Lung (tissue), 12 donors: Measurements from ENCODE around the gene TMOD2. TPM values are rescaled to one million over a fixed set of nuclear protein-coding genes. Genes with fewer than 3 reads are reported as not detected.

Source experiments
- ATAC-seq: fragments of 200-7000 bp; cut with Tn5 transposase; one replicate; pipeline ENCODE4 v1.9.1; 2020; ENCODE audit warnings: moderate number of reproducible peaks; ENCODE audit not compliant: insufficient read depth, low FRiP score
- DNase-seq, 3 donors: peaks; one replicate each; pipeline ENCODE4 v3.0.0-alpha.2; 2013 to 2017
- H3K27ac ChIP-seq, 2 donors: one replicate each; pipeline ENCODE4 v1.5.1; 2013; ENCODE audit warnings: mild to moderate bottlenecking in 2 of 2, moderate library complexity in 2 of 2, control low read depth in 1 of 2, inconsistent platforms in 1 of 2, low read depth in 1 of 2, low read length in 1 of 2
- H3K27me3 ChIP-seq, 3 donors: one replicate each; pipeline ENCODE4 v1.5.1; 2013; ENCODE audit warnings: low read length in 2 of 3; ENCODE audit not compliant: control insufficient read depth in 3 of 3, insufficient read depth in 3 of 3
- H3K36me3 ChIP-seq, 4 donors: one replicate each; pipeline ENCODE4 v1.5.1; 2013; ENCODE audit warnings: low read length in 4 of 4, mild to moderate bottlenecking in 1 of 4, moderate library complexity in 1 of 4; ENCODE audit not compliant: control insufficient read depth in 4 of 4, insufficient read depth in 4 of 4
- H3K4me1 ChIP-seq, 5 donors: one replicate each; pipeline ENCODE4 v1.5.1; 2013; ENCODE audit warnings: low read length in 5 of 5, mild to moderate bottlenecking in 2 of 5, moderate library complexity in 1 of 5; ENCODE audit not compliant: control insufficient read depth in 5 of 5, insufficient read depth in 5 of 5
- H3K4me3 ChIP-seq: one replicate; pipeline ENCODE4 v1.5.1; 2013; ENCODE audit warnings: mild to moderate bottlenecking, control low read depth, moderate library complexity
- H3K9ac ChIP-seq, 2 donors: one replicate each; pipeline ENCODE4 v1.5.1; 2013; ENCODE audit warnings: low read length in 2 of 2, control low read depth in 1 of 2; ENCODE audit not compliant: insufficient read depth in 1 of 2
- H3K9me3 ChIP-seq, 4 donors: one replicate each; pipeline ENCODE4 v1.5.1; 2013; ENCODE audit warnings: low read length in 3 of 4, mild to moderate bottlenecking in 1 of 4, moderate library complexity in 1 of 4; ENCODE audit not compliant: control insufficient read depth in 4 of 4, insufficient read depth in 3 of 4
- whole genome bisulfite sequencing, 2 donors: extraction: QIAGEN DNeasy Blood & Tissue Kit; methylation state at CpG; one replicate each; pipeline ENCODE4 v1.1.7; 2013; 5-methylcytosine and 5-hydroxymethylcytosine counted together
- polyA plus RNA-seq, 2 donors: library from polyadenylated mRNA; stranded (reverse); fragments of 200-250 nt; gene quantifications; one replicate each; pipeline ENCODE4 v1.2.1, GENCODE V29; 2013
- total RNA-seq, 2 donors: library from RNA; depleted of rRNA in 1 of 2; stranded (reverse); fragments of >200 nt in 1 of 2; gene quantifications; one replicate each; pipeline ENCODE4 v1.2.1, GENCODE V29; 2014 to 2021
- TF ChIP-seq, protein P1 (sequence below): IDR thresholded peaks from 2 replicates; pipeline ENCODE4 v1.5.1; 2012; ENCODE audit warnings: mild to moderate bottlenecking; ENCODE audit errors: control extremely low read depth, extremely low read depth
- donor health status: control.
- donor health status: control.
- donor health status: Bipolar disorder and iron deficiency.
- donor health status: healthy.
- donor health status: DM: yes; HTN: yes; CAD: no.

The TMOD2 gene
- total and polyA plus RNA-seq, 4 donors = 1.5 to 10.4 (median 5.8) TPM

DNA sequence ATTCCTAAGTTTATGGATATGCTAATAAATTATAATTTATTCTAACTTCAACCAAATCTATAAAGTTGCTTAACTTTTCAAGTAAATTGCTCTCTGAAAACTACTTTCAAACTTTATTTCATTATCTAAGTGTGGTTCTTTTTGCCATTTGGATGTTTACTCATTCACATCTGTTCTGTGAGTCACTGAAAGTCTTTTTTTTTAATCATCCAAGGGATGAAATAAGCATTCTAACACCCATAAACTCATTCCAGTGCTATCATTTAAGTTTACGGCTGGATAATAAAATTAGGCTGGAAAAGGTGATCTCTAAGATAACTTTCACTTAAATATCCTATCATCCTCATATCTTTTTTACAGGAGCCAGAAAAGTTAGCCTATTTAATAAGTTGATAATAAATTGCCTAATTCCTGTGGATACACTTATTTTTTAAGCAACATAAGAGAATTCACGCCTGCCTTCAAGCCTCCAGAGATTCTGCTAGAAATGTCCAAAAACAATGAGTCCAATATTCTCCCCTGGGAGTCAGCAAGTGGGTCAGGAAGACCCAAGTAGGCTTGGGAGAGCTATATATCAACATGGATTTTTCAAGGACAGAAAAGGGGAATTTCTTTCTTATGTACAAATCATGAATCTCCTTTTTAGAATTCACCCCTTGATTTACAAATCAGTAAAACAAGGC is 44.3 kb upstream of the TMOD2 start:
- Histone ChIP-seq H3K9ac (no peak overlapping the region), H3K9me3 (no peaks in the 10 kb centered on the region), H3K27me3 (no peaks in the 10 kb centered on the region), H3K36me3 (no peaks in the 10 kb centered on the region), H3K4me3 (no peak overlapping the region), H3K27ac (no peak overlapping the region), H3K4me1 (peaks cover 0 to 3% (median 0%) of the 10 kb centered on the region in 5 donors)
- 91 to 95% methylated on average over 2 of the region's 2 CpGs for WGBS, 2 donors
- TF ChIP-seq, protein P1, sequence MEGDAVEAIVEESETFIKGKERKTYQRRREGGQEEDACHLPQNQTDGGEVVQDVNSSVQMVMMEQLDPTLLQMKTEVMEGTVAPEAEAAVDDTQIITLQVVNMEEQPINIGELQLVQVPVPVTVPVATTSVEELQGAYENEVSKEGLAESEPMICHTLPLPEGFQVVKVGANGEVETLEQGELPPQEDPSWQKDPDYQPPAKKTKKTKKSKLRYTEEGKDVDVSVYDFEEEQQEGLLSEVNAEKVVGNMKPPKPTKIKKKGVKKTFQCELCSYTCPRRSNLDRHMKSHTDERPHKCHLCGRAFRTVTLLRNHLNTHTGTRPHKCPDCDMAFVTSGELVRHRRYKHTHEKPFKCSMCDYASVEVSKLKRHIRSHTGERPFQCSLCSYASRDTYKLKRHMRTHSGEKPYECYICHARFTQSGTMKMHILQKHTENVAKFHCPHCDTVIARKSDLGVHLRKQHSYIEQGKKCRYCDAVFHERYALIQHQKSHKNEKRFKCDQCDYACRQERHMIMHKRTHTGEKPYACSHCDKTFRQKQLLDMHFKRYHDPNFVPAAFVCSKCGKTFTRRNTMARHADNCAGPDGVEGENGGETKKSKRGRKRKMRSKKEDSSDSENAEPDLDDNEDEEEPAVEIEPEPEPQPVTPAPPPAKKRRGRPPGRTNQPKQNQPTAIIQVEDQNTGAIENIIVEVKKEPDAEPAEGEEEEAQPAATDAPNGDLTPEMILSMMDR = no peak
- ATAC-seq (no peak), DNase-seq (no peak)

DNA sequence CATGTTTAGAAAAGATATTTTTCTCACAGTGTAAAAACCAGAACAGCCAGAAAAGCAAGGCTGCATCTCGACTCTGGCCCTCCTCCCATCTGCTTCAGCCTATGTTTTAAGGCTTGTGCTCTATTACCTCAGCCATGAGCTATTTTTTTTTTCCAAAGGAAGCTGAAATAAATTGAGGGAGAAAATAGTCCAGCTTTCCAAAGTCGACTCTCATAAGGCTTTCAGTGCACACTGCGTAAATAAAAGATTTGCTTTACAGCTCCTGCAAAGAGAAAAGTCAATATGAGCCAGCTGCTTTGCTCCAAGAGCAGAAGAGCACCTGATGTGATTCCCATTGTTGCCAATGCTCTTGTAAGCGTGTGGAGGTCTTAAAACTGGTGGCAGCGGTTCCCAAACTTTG is 43.4 kb upstream of the TMOD2 start:
- Histone ChIP-seq H3K36me3 (no peaks in the 10 kb centered on the region), H3K9me3 (no peaks in the 10 kb centered on the region), H3K4me1 (peaks cover 0 to 3% (median 0%) of the 10 kb centered on the region in 5 donors), H3K9ac (no peak overlapping the region), H3K27ac (no peak overlapping the region), H3K27me3 (no peaks in the 10 kb centered on the region), H3K4me3 (no peak overlapping the region)
- TF ChIP-seq, protein P1 = no peak
- WGBS, 2 donors = 61 to 81% methylated on average over 5 of the region's 5 CpGs
- DNase-seq = peak in 2 of 3 donors; percentile 28 to 71
- ATAC-seq = no peak

DNA sequence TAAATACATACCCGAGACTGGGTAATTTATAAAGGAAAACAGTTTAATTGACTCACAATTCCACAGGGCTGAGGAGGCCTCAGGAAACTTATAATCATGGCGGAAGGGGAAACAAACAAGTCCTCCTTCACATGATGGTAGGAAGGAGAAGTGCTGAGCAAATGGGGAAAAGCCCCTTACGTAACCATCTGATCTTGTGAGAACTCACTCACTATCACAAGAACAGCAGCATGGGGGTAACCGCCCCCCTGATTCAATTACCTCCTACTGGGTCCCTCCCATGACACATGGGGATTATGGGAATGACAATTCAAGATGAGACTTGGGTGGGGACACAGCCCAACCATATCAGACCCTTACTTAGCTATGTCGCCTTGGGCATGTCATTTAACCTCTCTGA is 42.4 kb upstream of the TMOD2 start:
- Histone ChIP-seq H3K36me3 (no peaks in the 10 kb centered on the region), H3K27ac (no peak overlapping the region), H3K4me3 (no peak overlapping the region), H3K9me3 (no peaks in the 10 kb centered on the region), H3K9ac (no peak overlapping the region), H3K4me1 (peaks cover 0 to 3% (median 0%) of the 10 kb centered on the region in 5 donors), H3K27me3 (no peaks in the 10 kb centered on the region)
- DNase-seq (no peak), ATAC-seq (no peak)
- WGBS, 2 donors = 79 to 91% methylated on average over 5 of the region's 5 CpGs
- TF ChIP-seq, protein P1 = no peak

DNA sequence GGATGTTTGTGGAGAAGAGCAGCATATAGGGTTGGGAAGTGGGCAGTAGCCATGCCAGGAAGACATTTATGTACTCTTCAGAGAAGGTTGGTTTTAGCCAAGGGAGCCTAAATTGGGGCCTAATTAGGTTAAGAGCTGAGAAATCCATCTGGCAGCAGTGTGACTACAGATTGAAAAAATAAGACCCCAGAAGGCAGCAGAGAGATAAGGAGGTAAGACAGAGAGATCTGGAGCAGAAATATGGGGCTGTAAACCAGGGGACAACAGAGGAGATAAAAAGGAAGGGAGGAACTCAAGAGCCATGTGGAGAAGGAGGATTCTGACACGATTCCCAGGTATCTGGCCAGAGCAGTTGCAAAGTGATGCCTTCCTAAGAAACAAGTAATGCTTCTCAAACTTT is 37.2 kb upstream of the TMOD2 start:
- Histone ChIP-seq H3K9me3 (no peaks in the 10 kb centered on the region), H3K27ac (no peak overlapping the region), H3K4me3 (no peak overlapping the region), H3K27me3 (no peaks in the 10 kb centered on the region), H3K36me3 (no peaks in the 10 kb centered on the region), H3K9ac (no peak overlapping the region), H3K4me1 (peaks cover 0 to under 1% (median 0%) of the 10 kb centered on the region in 5 donors)
- TF ChIP-seq, protein P1 = no peak
- WGBS, 2 donors = 79 to 81% methylated on average over 1 of the region's 1 CpG
- DNase-seq = no peak
- ATAC-seq = no peak
